HCT116 (cell line): ENCODE measurements around the gene GAK. TPM values are rescaled to one million over a fixed set of nuclear protein-coding genes. Genes with fewer than 3 reads are reported as not detected.

Experiments used
- ATAC-seq: fragments of 200-7000 bp; cut with Tn5 transposase; 2 replicates; pipeline ENCODE4 v1.9.1; 2020; ENCODE audit warnings: mild to moderate bottlenecking, moderate library complexity
- BruUV-seq: library from RNA; stranded (reverse); fragments of 400-500 nt; replicated peaks from 2 replicates; lab custom pipeline; 2021; lab: Mats Ljungman, UMichigan
- CTCF ChIA-PET: fragments of 300-600 bp; sonication (Branson Sonifier 250); formaldehyde crosslinking; loops from one replicate; lab custom pipeline; 2021; ENCODE audit warnings: antibody characterized with exemption; lab: Charles Lee
- POLR2A ChIA-PET: fragments of 300-600, 350-600 bp; sonication (Branson Sonifier 250); formaldehyde crosslinking; loops from one replicate; lab custom pipeline; 2021; ENCODE audit warnings: antibody characterized with exemption; lab: Charles Lee
- RAD21 ChIA-PET, 2 experiments: fragments of 300-600 bp; sonication (Branson Sonifier 250); formaldehyde crosslinking; loops; one replicate each; lab custom pipeline; 2023; ENCODE audit warnings: low total read pairs in 2 of 2; ENCODE audit not compliant: uncharacterized antibody in 2 of 2, unreplicated experiment in 2 of 2, low non-redundant PET in 1 of 2; lab: Charles Lee
- DNase-seq: peaks from one replicate; pipeline ENCODE4 v3.0.0-alpha.2; 2010; ENCODE audit warnings: low read depth, low spot score
- H2AFZ ChIP-seq: fragments of 200-600 bp; shearing (Covaris generic), sonication (generic); 2 replicates; pipeline ENCODE4 v1.6.1; 2017; ENCODE audit warnings: low read depth, mixed run types, mixed read lengths, antibody characterized with exemption, low read length; ENCODE audit not compliant: poor library complexity, severe bottlenecking
- H3K27ac ChIP-seq: 2 replicates; pipeline ENCODE4 v1.5.1; 2012; ENCODE audit warnings: low read depth, low read length
- H3K27me3 ChIP-seq: fragments of 200-600 bp; sonication (generic); 2 replicates; pipeline ENCODE4 v1.6.1; 2016; ENCODE audit warnings: mixed run types, low read length, mixed read lengths; ENCODE audit not compliant: insufficient read depth
- H3K36me3 ChIP-seq, 2 experiments: fragments of 200-500 bp in 1 of 2; fragments of 200-600 bp in 1 of 2; sonication (Bioruptor generic) in 1 of 2; sonication (generic) in 1 of 2; 2 replicates each; pipeline versions ENCODE4 v1.5.1 to v1.6.1; 2014 to 2016; ENCODE audit warnings: low read length in 2 of 2, inconsistent platforms in 1 of 2, mixed read lengths in 1 of 2, mixed run types in 1 of 2; ENCODE audit not compliant: insufficient read depth in 2 of 2, control insufficient read depth in 1 of 2
- H3K4me1 ChIP-seq, 2 experiments: fragments of 200-600 bp in 1 of 2; sonication (generic) in 1 of 2; 2 replicates each; pipeline versions ENCODE4 v1.5.1 to v1.6.1; 2012 to 2017; ENCODE audit warnings: low read length in 2 of 2, inconsistent platforms in 1 of 2, mild to moderate bottlenecking in 1 of 2, mixed read lengths in 1 of 2, mixed run types in 1 of 2, moderate library complexity in 1 of 2; ENCODE audit not compliant: insufficient read depth in 2 of 2, control insufficient read depth in 1 of 2
- H3K4me2 ChIP-seq: fragments of 200-600 bp; sonication (generic); 2 replicates; pipeline ENCODE4 v1.6.1; 2017; ENCODE audit warnings: mixed run types, low read length, mixed read lengths
- H3K4me3 ChIP-seq, 2 experiments: fragments of 200-600 bp in 1 of 2; sonication (generic) in 1 of 2; replicated peaks in 1 of 2; 2 replicates each; pipeline ENCODE4 v1.5.1; 2011 to 2016; ENCODE audit warnings: low read length in 2 of 2, control low read depth in 1 of 2, low read depth in 1 of 2, mild to moderate bottlenecking in 1 of 2, mixed read lengths in 1 of 2, mixed run types in 1 of 2
- H3K79me2 ChIP-seq: fragments of 200-600 bp; sonication (generic); 2 replicates; pipeline ENCODE4 v1.6.1; 2017; ENCODE audit warnings: mild to moderate bottlenecking, mixed run types, low read length, moderate library complexity, mixed read lengths; ENCODE audit not compliant: insufficient read depth
- H3K9ac ChIP-seq: fragments of 200-600 bp; sonication (generic); 2 replicates; pipeline ENCODE4 v1.6.1; 2016; ENCODE audit warnings: low read length, mixed read lengths
- H3K9me2 ChIP-seq: fragments of 200-600 bp; sonication (generic), shearing (Covaris generic); 2 replicates; pipeline ENCODE4 v1.6.1; 2017; ENCODE audit warnings: mixed run types, mild to moderate bottlenecking, moderate library complexity; ENCODE audit not compliant: insufficient read depth
- H3K9me3 ChIP-seq, 2 experiments: fragments of 200-500 bp in 1 of 2; fragments of 200-600 bp in 1 of 2; sonication (Bioruptor generic) in 1 of 2; sonication (generic) in 1 of 2; 2 replicates each; pipeline ENCODE4 v1.6.1; 2014 to 2017; ENCODE audit warnings: low read length in 2 of 2, mixed read lengths in 2 of 2, inconsistent platforms in 1 of 2, low read depth in 1 of 2, mild to moderate bottlenecking in 1 of 2, mixed run types in 1 of 2, moderate library complexity in 1 of 2; ENCODE audit not compliant: control insufficient read depth in 1 of 2, insufficient read depth in 1 of 2
- H4K20me1 ChIP-seq: fragments of 200-600 bp; sonication (generic), shearing (Covaris generic); 2 replicates; pipeline ENCODE4 v1.6.1; 2017; ENCODE audit warnings: mixed run types, mild to moderate bottlenecking, moderate library complexity; ENCODE audit not compliant: insufficient read depth
- ATF3 ChIP-seq: IDR thresholded peaks from 2 replicates; pipeline ENCODE4 v1.6.1; 2012
- CBX3 ChIP-seq: IDR thresholded peaks from 2 replicates; pipeline ENCODE4 v1.6.1; 2012; ENCODE audit warnings: low read depth
- CTCF ChIP-seq, 3 experiments: fragments of 200-600 bp in 1 of 3; sonication (generic) in 1 of 3; IDR thresholded peaks in 2 of 3; conservative IDR thresholded peaks in 1 of 3; 2 replicates each; pipeline ENCODE4 v1.5.1; 2012 to 2017; ENCODE audit warnings: low read depth in 2 of 3, low read length in 2 of 3, antibody characterized with exemption in 1 of 3, borderline replicate concordance in 1 of 3, control low read depth in 1 of 3, mild to moderate bottlenecking in 1 of 3, mixed read lengths in 1 of 3, mixed run types in 1 of 3, moderate library complexity in 1 of 3; ENCODE audit not compliant: insufficient read depth in 1 of 3
- EGR1 ChIP-seq: IDR thresholded peaks from 2 replicates; pipeline ENCODE4 v1.6.1; 2012; ENCODE audit warnings: low read depth
- EZH2phosphoT487 ChIP-seq: fragments of 200-600 bp; IDR thresholded peaks from 2 replicates; pipeline ENCODE4 v1.6.1; 2018; ENCODE audit warnings: antibody characterized with exemption, borderline replicate concordance
- FOSL1 ChIP-seq: IDR thresholded peaks from 2 replicates; pipeline ENCODE4 v1.6.1; 2012; ENCODE audit warnings: low read depth
- JUND ChIP-seq: IDR thresholded peaks from 2 replicates; pipeline ENCODE4 v1.6.1; 2012
- POLR2AphosphoS5 ChIP-seq: IDR thresholded peaks from 2 replicates; pipeline ENCODE4 v1.6.1; 2011; ENCODE audit warnings: mild to moderate bottlenecking, low read depth, low read length, moderate library complexity
- REST ChIP-seq: IDR thresholded peaks from 2 replicates; pipeline ENCODE4 v1.6.1; 2012; ENCODE audit warnings: low read depth
- SRF ChIP-seq: IDR thresholded peaks from 2 replicates; pipeline ENCODE4 v1.6.1; 2012; ENCODE audit warnings: low read depth
- YY1 ChIP-seq: IDR thresholded peaks from 2 replicates; pipeline ENCODE4 v1.6.1; 2011; ENCODE audit warnings: low read length, low read depth, moderate library complexity, mild to moderate bottlenecking; ENCODE audit not compliant: insufficient replicate concordance; ENCODE audit errors: extremely low read depth
- ZFX ChIP-seq: fragments of 450-650 bp; IDR thresholded peaks from 2 replicates; pipeline ENCODE4 v1.6.1; 2017
- intact Hi-C: fragments of 100-400 bp; cut with micrococcal nuclease; formaldehyde crosslinking; loops from 2 replicates; pipeline ENCODE4 v1.10.0; 2022
- total RNA-seq: library from RNA; stranded (reverse); gene quantifications from one replicate; pipeline ENCODE4 v1.2.1, GENCODE V29; 2021; ENCODE audit not compliant: unreplicated experiment

Gene GAK
- total RNA-seq, 1 experiment from 2014 or later: 123 TPM

GRCh38 chr4:889516-889915 is 42.6 kb downstream of the GAK start (continued):
- TF ChIP-seq FOSL1 (no peak), EGR1 (no peak)

GRCh38 chr4:888029-888428 is 44.1 kb downstream of the GAK start:
- H3K27me3 ChIP-seq: no peaks in the 10 kb centered on the region
- H3K36me3 ChIP-seq: peaks cover 0 to 7% of the 10 kb centered on the region in 2 experiments; a peak in 2 of 4 replicates
- DNase-seq (no peak), ATAC-seq (no peak)
- no peaks in the 10 kb centered on the region for H3K4me1 ChIP-seq
- no peak overlapping the region for H3K4me3 ChIP-seq
- no peaks in the 10 kb centered on the region for H3K79me2 ChIP-seq
- intact Hi-C loops: no loop called here
- RAD21 ChIA-PET: no interaction called here
- CTCF ChIA-PET: no interaction called here
- no peak overlapping the region for H3K27ac ChIP-seq
- H3K9me2 ChIP-seq: no peaks in the 10 kb centered on the region
- no peaks in the 10 kb centered on the region for H3K9me3 ChIP-seq
- BruUV-seq: no TSS peak
- H3K9ac ChIP-seq: no peak overlapping the region
- H2AFZ ChIP-seq: no peak overlapping the region
- POLR2A ChIA-PET: no interaction called here
- no peak overlapping the region for H3K4me2 ChIP-seq
- no peaks in the 10 kb centered on the region for H4K20me1 ChIP-seq
- TF ChIP-seq SRF: no peak
- TF ChIP-seq EZH2phosphoT487: no peak
- no peak for TF ChIP-seq POLR2AphosphoS5
- TF ChIP-seq ATF3: no peak

- CTCF ChIA-PET: no interaction called here
- Histone ChIP-seq H3K9ac (no peak overlapping the region), H3K9me3 (no peaks in the 10 kb centered on the region), H4K20me1 (no peaks in the 10 kb centered on the region), H3K79me2 (no peaks in the 10 kb centered on the region), H3K9me2 (no peaks in the 10 kb centered on the region), H3K36me3 (peaks cover 0 to 7% of the 10 kb centered on the region in 2 experiments; a peak in 1 of 4 replicates), H3K27me3 (no peaks in the 10 kb centered on the region), H2AFZ (no peak overlapping the region), H3K27ac (no peak overlapping the region), H3K4me2 (no peak overlapping the region), H3K4me3 (no peak overlapping the region), H3K4me1 (no peaks in the 10 kb centered on the region)
- DNase-seq: no peak
- no peak for ATAC-seq
- intact Hi-C loops: no loop called here
- BruUV-seq: no TSS peak
- RAD21 ChIA-PET: interaction anchor here in 1 of 2 experiments (0.5 kb wide), 1 partner anchor 136 kb away, joined by 4 read pairs; no protein-coding TSS in a partner anchor
- POLR2A ChIA-PET: no interaction called here
- TF ChIP-seq POLR2AphosphoS5 (no peak), CBX3 (no peak), CTCF (IDR thresholded peaks at IDR 0.05 in 2 of 3, conservative IDR thresholded peaks at IDR 0.05 in 1 of 3; ENCODE audit: borderline replicate concordance in 1 of 3, insufficient read depth in 1 of 3, low read depth in 2 of 3, low read length in 2 of 3) (no peak), ZFX (no peak), JUND (no peak), YY1 (no peak), REST (no peak)
Measured at GRCh38 chr4:887034-887763, 44.9 kb downstream of the GAK start.
